HG03159 (cell line): Measurements from ENCODE around the gene TERB1.

Source experiments
- ATAC-seq: cut with Tn5 transposase; IDR thresholded peaks from one replicate; pipeline ENCODE4 v1.9.1; 2021; ENCODE audit warnings: mild to moderate bottlenecking, moderate library complexity; ENCODE audit not compliant: unreplicated experiment

Gene TERB1, protein sequence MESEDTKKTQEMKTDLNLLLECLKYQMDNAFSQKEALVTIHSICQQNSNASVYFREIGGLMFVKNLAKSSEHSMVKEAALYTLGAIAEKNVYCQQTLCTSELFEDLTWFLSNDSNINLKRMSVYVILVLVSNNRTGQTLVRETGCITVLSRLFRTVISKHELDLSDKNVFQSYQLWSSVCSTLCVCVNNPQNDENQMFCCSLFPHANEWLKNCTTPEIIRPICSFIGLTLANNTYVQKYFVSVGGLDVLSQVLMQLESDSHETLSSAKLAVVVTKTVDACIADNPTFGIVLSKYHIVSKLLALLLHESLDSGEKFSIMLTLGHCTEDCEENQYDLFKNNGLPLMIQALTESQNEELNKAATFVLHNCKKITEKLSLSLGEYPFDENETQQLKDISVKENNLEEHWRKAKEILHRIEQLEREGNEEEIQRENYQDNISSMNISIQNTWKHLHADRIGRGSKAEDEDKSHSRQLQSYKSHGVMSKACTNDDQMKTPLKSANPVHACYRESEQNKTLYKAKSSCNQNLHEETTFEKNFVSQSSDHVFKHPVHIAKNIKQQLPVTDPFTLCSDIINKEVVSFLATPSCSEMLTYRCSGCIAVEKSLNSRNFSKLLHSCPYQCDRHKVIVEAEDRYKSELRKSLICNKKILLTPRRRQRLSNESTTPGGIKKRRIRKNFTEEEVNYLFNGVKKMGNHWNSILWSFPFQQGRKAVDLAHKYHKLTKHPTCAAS

DNA sequence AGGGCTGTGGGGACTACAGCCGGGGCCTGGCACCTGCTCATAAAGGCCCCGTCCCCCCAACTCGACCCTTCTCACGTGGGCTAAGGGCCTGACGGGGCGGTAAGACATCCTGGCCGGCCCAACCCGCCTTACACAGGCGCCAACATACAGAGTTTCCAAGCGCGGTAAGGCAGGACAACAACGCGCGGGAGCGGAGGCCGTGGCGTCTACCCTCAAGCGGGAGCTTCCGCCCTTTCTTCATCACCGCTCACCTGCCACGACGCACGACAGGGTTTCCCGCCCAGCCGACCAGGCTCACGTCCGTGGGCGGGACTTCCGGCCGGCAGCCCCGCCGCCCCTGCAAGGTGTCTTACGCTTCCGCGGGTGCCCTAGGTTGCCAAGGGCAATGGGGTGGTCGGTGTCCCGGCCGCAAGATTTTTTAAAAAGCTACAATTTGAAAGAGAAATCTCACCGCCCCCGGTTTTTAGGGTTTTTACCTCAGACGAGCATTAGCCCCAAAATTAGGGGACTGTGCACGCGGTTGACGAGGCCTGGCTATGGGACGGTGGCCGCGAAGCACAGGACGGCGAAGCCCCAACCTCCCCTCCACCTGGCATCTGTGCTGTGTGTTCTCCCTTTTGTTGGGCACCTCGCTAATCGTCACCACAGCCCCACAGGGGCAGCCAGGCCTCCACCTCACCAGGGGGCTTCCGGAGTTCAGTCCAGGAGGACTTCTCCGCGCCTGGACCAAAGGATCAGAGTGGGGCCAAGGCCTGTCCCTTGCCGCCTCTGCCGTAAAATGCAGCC, at the start of gene TERB1:
Gene TERB1 (minus strand): TSS at position 265 of the 786 bp plus-strand sequence. CDS start 4,786 bp downstream, outside the sequence.
- ATAC-seq = no peak

DNA sequence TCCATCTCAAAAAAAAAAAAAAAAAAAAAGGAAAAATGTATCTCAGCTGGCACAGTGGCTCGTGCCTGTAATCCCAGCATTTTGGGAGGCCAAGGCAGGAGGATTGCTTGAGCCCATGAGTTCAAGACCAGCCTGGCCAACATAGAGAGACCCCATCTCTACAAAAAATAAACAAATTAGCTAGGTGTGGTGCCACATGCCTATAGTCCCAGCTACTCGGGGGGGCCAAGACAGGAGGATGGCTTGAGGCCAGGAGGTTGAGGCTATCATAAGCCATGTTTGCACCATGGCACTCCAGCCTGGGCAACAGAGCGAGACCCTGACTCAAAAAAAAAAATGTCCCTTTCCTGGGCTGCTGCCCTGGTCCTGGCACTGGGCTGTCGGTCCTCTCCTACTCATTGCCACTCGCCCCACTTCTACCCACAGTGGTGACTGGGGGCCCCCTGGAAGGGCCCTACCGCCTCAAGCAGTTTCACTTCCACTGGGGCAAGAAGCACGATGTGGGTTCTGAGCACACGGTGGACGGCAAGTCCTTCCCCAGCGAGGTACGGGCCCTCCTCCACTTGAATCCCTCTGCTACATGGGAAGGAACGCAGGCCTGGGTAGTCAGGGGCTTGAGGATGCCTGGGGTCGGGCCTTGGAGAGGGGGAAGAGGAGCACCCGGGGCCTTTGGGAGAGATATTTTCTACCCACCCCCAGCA, 48.9 kb upstream of the TERB1 start:
- ATAC-seq = no peak

DNA sequence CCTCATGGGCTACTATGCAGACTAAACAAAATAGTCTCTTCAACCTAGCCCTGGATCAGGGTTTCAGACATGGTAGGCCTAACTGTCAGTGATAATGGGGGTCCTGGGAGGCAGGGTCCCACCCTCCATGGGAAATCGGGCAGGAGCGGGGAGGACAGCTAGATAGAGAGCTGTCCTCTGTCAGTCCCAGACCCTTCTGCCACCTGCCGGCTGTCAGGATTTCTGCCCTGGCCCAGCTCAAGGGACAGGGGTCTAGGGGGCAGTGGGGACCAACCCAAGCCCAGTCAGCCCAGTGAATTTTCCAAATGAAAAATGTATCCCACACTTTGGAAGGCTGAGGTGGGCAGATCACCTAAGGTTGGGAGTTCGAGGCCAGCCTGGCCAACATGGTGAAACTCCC, 48.2 kb upstream of the TERB1 start:
- ATAC-seq = no peak

DNA sequence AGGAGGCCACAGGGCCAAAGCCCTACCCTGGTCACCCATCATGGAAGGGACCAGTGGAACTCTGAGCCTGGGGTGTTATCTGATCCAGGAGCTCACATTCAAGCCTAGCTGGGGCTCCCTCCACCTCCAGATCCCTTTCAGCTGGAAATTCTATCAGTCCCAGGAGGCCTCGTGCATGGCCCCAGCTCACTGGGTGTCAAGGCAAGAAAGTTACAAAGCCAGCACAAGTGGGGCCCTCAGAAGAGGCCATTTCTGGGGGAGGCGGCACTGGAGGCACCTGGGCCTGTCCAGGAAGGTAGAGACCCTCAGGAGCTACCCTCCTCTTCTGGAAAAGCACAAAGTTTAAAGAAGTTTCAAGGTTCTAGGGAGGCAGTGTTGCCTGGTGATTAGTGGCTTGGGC, 47.6 kb upstream of the TERB1 start:
- no peak for ATAC-seq

DNA sequence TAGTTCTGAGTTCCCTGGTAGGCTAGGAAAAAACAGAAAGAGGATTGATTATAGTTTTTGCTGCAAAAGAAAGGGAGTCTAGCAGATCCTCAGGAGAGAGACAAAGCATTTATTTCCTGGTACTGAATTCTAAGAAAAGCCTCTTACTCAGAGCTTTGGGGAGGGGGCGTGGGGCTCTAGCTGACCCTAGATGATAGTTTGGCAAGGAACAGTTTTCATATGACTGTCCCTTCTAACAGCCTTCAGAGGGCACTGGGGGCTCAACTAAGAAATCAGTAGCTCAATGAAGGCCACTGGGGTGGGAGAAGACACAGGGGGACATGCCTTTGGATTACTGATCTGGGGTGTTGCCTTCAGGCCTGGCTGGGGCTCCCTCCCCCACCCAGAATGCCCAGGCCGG, 46.8 kb upstream of the TERB1 start:
- no peak for ATAC-seq

DNA sequence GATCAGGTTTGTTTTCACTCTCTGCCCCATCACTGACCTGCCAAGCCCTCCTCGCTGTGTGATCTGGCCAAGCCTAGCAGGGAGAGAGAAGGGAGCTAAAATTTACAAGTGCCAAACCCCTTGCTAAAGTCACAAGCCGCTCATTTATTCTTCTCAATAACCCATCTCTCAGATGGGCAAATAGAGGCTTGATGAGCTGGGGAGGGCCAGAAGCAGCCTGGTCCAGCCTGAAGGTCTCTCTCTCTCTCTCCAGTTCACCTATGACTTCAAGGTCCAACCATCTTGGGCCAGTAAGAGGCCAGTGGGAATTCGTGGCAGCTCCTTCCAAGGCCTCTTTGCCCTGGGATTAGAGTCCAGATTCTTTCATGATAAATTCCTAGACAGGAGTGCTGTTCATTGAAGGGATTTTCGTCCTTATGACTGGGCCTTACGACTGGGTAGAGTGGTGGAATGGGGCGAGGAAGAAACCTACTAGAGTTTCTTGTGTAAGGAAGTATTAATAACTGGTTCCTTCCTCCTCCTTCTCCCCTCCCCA, 46.2 kb upstream of the TERB1 start:
- no peak for ATAC-seq

DNA sequence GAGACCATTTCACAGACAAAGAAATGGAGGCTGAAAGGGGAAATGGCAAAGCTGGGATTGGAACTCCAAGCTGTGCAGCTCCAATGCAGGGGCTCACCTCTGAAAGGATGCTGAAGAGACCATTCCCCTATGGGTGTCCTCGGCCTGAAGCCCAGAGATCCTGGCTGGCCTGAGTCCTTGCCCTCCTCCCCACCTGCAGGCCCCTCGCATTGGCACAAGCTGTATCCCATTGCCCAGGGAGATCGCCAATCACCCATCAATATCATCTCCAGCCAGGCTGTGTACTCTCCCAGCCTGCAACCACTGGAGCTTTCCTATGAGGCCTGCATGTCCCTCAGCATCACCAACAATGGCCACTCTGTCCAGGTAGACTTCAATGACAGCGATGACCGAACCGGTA, 45.4 kb upstream of the TERB1 start:
- ATAC-seq = no peak

DNA sequence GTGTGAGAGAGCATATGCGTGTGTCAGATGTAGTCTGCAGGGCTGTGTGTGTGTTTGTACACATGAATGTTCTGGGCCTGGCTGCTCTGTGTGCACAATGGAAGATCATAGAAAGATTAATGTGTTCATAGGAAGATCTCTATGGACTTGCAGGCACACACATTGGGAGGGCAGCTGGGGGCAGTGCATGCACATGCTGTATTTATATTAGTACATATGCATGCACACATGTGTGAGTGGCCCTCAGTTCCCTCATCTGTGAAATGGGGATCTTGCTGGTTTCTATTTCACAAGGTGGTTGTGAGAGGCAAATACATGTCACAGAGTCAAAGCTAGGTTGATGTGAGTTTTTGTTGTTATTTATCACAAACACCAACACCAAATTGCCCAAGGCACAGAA, 44.9 kb upstream of the TERB1 start:
- no peak for ATAC-seq

DNA sequence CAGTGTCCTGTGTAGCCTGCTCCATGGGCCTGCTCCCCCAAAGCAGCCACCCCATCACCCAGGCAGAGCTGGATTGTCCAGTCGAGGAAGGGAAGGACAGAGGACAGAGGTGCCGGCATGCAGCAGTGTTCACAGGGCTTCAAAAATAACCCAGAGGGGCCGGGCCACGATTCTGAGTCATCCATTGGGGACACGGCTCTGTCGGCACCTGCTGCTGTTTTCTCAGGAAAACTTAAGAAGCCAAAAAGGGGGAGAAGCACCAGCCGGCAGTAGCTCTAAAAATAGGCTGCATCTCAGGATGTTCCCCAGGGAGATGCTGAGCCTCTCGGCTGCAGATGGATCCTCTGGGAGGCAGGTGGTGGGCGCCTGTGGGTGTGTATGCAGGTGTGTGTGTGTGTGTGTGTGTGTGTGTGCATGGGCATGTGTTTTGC, 44.4 kb upstream of the TERB1 start:
- ATAC-seq = no peak

DNA sequence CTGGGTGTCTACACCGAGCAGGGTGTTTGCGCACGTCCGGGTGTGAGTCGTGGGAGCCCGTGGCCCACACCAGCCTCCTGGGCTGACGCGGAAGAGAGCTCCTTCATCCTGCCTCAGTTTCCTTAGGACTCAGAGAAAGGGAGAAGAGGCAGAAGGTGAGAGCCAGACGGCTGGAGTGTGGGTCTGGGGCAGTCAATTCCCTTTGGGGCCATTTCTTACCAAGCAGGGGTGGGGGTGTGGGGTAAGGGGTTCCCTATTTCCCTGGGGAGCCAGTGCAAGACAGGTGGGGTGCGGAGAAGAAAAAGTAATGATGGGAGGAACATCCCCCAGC, 43.7 kb upstream of the TERB1 start:
- no peak for ATAC-seq

DNA sequence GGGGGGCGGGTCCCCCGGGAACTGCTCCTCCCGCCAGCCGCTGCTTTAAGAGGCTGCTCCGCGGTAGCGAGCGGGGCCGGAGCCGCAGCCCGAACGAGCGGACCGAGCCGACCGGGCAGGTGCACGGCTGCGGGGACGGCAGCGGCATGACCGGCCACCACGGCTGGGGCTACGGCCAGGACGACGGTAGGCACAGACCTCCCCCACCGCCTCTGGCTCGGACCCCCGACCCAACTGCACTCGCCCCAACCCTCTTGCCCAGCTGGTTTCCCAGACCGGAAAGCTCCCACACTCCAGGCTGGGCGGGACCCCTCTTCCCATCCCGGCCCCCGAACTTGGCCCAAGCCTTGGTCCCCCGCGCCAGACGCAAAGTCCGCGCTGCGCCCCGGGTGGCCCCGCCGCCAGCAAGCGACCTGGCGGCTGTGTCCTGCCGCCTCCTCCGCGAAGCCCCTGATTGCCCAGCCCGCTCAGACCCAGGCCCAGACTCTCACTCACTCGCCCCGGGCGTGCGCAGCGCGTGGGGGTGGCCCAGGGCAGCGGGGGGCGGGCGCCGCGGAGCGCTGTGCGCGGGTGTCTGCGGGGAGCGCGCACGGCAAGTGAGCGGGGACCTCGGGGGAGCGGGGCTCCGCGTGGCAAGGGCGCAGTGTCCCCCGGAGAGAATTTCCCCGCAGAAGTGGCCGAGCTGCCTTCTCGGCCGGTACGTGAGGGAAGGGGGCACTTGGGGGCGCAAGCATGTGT, 43.1 kb upstream of the TERB1 start, which contains the start of gene CA7:
Gene CA7 (plus strand): TSS at position 73 of the 738 bp plus-strand sequence. CDS start 74 bp downstream, at position 147.
- no peak for ATAC-seq

DNA sequence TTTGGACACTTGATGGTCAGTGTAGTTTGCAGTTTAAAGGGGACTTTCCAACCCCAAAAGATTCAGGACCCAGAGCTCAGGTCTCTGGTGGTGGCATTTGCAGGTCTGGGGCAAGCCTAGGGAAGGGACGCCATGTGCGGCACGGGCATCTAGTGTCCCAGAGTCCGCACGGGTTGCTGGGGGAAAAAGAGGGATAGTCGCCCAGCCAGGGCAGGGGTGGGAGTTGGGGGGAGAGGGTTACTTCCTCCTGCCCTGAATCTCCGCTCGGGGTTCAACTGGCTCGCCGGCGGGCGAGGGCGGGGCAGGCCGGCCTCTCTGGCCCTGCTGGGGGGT, 42.6 kb upstream of the TERB1 start:
- ATAC-seq = no peak

DNA sequence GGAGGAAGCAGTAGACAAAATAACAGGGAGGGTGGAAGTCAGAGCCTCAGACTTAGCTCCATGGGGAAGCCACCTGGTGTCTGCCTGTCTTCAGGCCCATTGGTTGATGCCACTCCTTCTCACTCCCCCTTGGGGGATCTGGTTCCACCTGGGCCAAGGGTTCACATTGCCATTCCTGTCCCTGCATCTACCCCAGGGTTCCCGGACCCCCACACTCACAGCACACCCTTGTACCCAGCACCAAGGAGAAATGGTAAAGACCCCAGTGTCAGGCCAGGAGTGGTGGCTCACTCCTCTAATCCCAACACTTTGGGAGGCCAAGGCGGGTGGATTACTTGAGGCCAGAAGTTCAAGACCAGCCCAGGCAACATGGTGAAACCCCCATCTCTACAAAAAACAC, 41.8 kb upstream of the TERB1 start:
- ATAC-seq = no peak

DNA sequence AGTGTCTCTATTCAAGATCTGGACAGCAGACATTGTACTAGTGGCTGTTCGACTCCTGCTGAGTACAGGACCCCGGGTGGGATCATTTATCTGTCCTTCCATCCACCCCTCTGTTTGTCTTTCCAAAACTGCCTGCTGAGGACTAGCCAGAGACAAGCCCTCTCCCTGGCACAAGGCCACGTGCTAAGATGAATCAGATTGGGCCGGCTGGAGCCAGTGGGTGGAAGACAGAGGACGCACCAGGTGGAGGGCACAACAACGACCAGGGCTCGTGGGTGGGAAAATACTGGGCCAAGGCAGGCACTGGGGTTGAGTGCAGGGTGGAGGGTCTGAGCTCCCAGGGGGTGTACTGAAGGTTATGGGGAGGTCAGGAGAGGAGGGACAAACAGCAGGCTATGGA, 41.4 kb upstream of the TERB1 start:
- ATAC-seq = no peak

DNA sequence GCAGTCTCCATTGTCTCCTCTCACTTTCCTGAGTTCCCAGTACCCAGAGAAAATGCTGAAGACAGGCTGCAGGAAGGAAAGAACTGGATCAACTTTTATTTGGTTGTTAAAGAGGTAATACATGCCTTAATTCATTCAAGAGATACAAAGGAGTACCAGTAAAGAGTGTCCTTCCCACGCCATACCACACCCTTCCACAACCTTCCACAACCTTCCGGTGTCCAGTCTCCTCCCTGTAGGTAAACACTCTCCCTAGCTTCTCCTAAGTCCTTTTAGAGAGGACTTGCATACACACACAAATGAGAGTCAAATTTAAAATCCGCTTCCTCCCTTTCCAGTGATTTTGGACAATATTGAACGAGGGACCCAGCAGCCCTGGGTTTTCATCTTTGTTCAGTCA, 40.0 kb upstream of the TERB1 start:
- ATAC-seq = no peak

DNA sequence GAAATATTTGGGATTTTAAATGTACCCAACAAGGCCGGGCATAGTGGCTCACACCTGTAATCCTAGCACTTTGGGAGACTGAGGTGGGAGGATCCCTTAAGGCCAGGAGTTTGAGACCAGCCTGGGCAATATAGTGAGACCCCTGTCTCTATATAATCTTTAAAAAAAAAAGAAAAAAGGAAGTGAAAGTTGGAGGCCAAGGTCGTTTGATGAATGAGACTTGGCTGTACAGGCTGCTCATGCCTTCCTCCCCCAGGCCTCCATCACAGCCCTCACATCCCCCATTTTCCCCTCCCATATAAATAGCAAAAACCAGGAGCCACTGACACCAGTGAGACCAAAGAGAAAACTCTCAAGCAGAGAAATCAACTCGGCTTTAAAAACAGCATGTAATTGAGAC, 39.5 kb upstream of the TERB1 start:
- ATAC-seq = no peak

DNA sequence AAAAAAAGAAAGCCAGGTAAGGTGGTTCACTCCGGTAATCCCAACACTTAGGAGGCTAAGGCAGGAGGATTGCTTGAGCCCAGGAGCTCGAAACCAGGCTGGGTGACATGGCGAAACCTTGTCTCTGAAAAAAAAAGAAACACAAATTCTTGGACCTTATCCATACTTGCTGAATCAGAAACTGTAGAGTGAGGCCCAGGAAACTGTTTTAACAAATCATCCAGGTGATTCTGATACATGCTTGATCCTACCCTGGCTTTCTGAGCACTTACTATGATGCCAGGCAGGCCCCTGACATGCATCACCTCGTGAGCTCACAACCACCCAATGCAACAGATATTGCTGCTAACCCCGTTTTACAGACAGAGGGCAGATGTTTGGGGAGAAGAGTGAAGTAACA, 33.4 kb upstream of the TERB1 start:
- ATAC-seq = no peak

DNA sequence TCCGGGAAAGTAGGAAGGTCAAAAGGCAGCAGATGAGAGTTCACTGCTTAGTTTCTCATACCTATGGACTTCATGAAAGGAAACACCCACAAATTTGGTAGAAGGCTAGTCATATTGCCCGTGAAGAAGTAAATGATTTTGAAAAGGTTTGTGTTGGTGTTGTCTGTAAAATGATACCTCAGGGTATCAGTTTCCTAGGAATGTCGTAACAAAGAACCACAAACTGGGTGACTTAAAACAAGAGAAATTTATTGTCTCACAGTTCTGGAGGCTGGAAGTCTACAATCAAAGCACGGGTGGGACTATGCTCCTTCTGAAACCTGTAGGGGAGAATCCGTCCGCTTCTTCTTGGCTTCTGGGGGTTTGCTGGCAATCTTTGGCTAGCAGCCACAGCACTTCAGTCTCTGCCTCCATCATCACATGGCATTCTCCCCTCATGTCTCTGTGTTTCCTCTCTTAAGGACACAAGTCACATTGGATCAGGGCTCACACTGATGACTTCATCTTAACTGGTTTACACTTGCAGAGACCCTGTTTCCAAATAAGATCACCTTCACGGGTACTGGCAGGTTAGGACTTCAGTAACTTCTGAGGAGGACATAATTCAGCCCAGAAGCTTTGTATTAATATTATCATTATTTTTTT, 31.4 kb upstream of the TERB1 start:
- ATAC-seq = no peak

DNA sequence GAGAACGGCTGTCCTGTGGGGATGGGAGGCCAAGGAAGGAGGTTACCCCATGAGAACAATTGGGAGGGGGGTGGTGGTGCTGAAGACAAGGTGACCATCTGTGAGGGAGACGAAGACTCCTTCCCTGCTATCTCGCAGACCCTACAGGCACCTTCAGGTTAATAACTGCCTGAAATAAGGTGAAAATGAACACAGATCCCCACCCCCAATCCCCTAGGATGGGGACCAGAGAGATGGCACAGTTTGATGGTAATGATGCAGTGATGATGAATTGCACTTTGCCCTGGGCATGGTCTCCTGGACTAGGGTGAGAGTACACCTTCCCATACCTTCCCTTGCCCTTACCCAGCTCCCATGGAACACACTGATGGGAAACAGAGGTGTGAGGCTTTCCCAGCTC, 30.8 kb upstream of the TERB1 start:
- no peak for ATAC-seq
